Testis (tissue), 3 donors: ENCODE data around the gene CCDC13. TPM values are rescaled to one million over a fixed set of nuclear protein-coding genes. Genes with fewer than 3 reads are reported as not detected.

Source experiments
- DNase-seq: peaks from one replicate; pipeline ENCODE4 v3.0.0-alpha.2; 2019
- H3K27ac ChIP-seq, 2 donors: fragments of 200-600 bp; sonication (generic); one replicate each; pipeline ENCODE4 v1.5.1; 2019
- H3K27me3 ChIP-seq: fragments of 200-600 bp; sonication (generic); one replicate; pipeline ENCODE4 v1.5.1; 2019
- H3K36me3 ChIP-seq: fragments of 200-600 bp; sonication (generic); one replicate; pipeline ENCODE4 v1.5.1; 2017; ENCODE audit warnings: low read depth; ENCODE audit errors: missing control alignments
- H3K4me1 ChIP-seq: fragments of 200-600 bp; sonication (generic); one replicate; pipeline ENCODE4 v1.5.1; 2019
- H3K4me3 ChIP-seq, 2 donors: fragments of 200-600 bp; sonication (generic); one replicate each; pipeline ENCODE4 v1.5.1; 2017 to 2019
- H3K9me3 ChIP-seq: fragments of 200-600 bp; sonication (generic); one replicate; pipeline ENCODE4 v1.5.1; 2017
- CTCF ChIP-seq, 3 experiments: fragments of 450-650 bp in 2 of 3; fragments of 200-600 bp in 1 of 3; sonication (generic) in 1 of 3; IDR thresholded peaks; one replicate each; pipeline ENCODE4 v1.5.1; 2016 to 2019; ENCODE audit warnings: antibody characterized with exemption in 3 of 3, mild to moderate bottlenecking in 2 of 3, moderate library complexity in 1 of 3
- POLR2A ChIP-seq: fragments of 450-650 bp; IDR thresholded peaks from one replicate; pipeline ENCODE4 v1.6.1; 2017; ENCODE audit warnings: antibody characterized with exemption, mild to moderate bottlenecking, moderate library complexity
- WGBS, 2 donors: methylation state at CpG; one replicate each; pipeline ENCODE4 v1.1.5; 2018; 5-methylcytosine and 5-hydroxymethylcytosine counted together
- intact Hi-C: fragments of 100-400 bp; cut with DNase I; formaldehyde crosslinking; loops from one replicate; pipeline ENCODE4 v1.15.1; 2023; ENCODE audit warnings: low total_unique reads
- polyA plus RNA-seq: library from polyadenylated mRNA; stranded (reverse); fragments of 350-450 nt; fragmentation: Illumina TruSeq; extraction: RNeasy Lipid Tissue Mini Kit (QIAGEN cat#74804); gene quantifications from one replicate; pipeline ENCODE4 v1.2.3, GENCODE V29; 2014; ENCODE audit warnings: low read depth, low replicate concordance; ENCODE audit not compliant: insufficient read depth
- total RNA-seq, 2 donors: library from RNA; depleted of rRNA; stranded (reverse); fragments of >200 nt; gene quantifications; one replicate each; pipeline ENCODE4 v1.2.3, GENCODE V29; 2016

The CCDC13 gene
- total and polyA plus RNA-seq, 3 donors from 2014 or later, result 6.5 to 23.0 (median 12.5) TPM

GRCh38 chr3:42739401-42740158 lies 33.5 kb downstream of the CCDC13 start:
- Histone ChIP-seq H3K4me3 (no peak overlapping the region), H3K9me3 (no peaks in the 10 kb centered on the region), H3K27me3 (no peaks in the 10 kb centered on the region), H3K36me3 (no peaks in the 10 kb centered on the region), H3K27ac (peak overlapping the region in 1 of 2 donors; percentile 11), H3K4me1 (peaks cover 10% of the 10 kb centered on the region)
- intact Hi-C loops, result no loop called here
- no peak for TF ChIP-seq POLR2A
- 69 to 78% methylated on average over 9 to 12 of the region's 12 CpGs for WGBS, 2 donors
- DNase-seq, result peak; percentile 85

GRCh38 chr3:42736531-42736930 lies 36.5 kb downstream of the CCDC13 start:
- Histone ChIP-seq H3K27ac (no peak overlapping the region), H3K4me3 (no peak overlapping the region), H3K4me1 (peaks cover 18% of the 10 kb centered on the region), H3K9me3 (no peaks in the 10 kb centered on the region), H3K27me3 (no peaks in the 10 kb centered on the region), H3K36me3 (no peaks in the 10 kb centered on the region)
- 90 to 94% methylated on average over 5 to 6 of the region's 6 CpGs for WGBS, 2 donors
- intact Hi-C loops, result no loop called here
- no peak for DNase-seq
- TF ChIP-seq POLR2A, result no peak
- TF ChIP-seq CTCF (IDR thresholded peaks at IDR 0.05), result no peak

- peaks cover 18% of the 10 kb centered on the region for H3K4me1 ChIP-seq
- DNase-seq, result no peak
- intact Hi-C loops, result no loop called here
- TF ChIP-seq POLR2A, result no peak
- TF ChIP-seq CTCF (IDR thresholded peaks at IDR 0.05), result no peak
- no peaks in the 10 kb centered on the region for H3K36me3 ChIP-seq
- H3K4me3 ChIP-seq, result no peak overlapping the region
- WGBS, 2 donors, result 38% methylated on average over 1 of the region's 1 CpG; no CpG with 5 or more reads in 1 of the 2 donors
- no peaks in the 10 kb centered on the region for H3K27me3 ChIP-seq
- no peaks in the 10 kb centered on the region for H3K9me3 ChIP-seq
- H3K27ac ChIP-seq, result no peak overlapping the region
Measured at GRCh38 chr3:42736081-42736480, 37.0 kb downstream of the CCDC13 start.

GRCh38 chr3:42735615-42736014 lies 37.4 kb downstream of the CCDC13 start:
- TF ChIP-seq CTCF (IDR thresholded peaks at IDR 0.05), result no peak
- TF ChIP-seq POLR2A, result no peak
- Histone ChIP-seq H3K27me3 (no peaks in the 10 kb centered on the region), H3K36me3 (no peaks in the 10 kb centered on the region), H3K27ac (no peak overlapping the region), H3K4me1 (peaks cover 18% of the 10 kb centered on the region), H3K9me3 (no peaks in the 10 kb centered on the region), H3K4me3 (no peak overlapping the region)
- WGBS, 2 donors, result 96 to 100% methylated on average over 5 to 12 of the region's 12 CpGs
- no peak for DNase-seq
- intact Hi-C loops, result no loop called here

- TF ChIP-seq CTCF (IDR thresholded peaks at IDR 0.05), result no peak
- no peak for TF ChIP-seq POLR2A
- no peaks in the 10 kb centered on the region for H3K27me3 ChIP-seq
- peaks cover 17% of the 10 kb centered on the region for H3K4me1 ChIP-seq
- H3K9me3 ChIP-seq, result no peaks in the 10 kb centered on the region
- no peak for DNase-seq
- H3K4me3 ChIP-seq, result no peak overlapping the region
- H3K27ac ChIP-seq, result no peak overlapping the region
- intact Hi-C loops, result no loop called here
- H3K36me3 ChIP-seq, result no peaks in the 10 kb centered on the region
- WGBS, 2 donors, result 51 to 64% methylated on average over 8 of the region's 8 CpGs
Measured at GRCh38 chr3:42735019-42735418, 38.0 kb downstream of the CCDC13 start.
